Mesodermal cell (in vitro differentiated cells): ENCODE results near the gene PRR5.

Experiments used
- H3K27ac ChIP-seq: 2 replicates; pipeline ENCODE4 v1.7.0; 2013; ENCODE audit warnings: mild to moderate bottlenecking, low read depth, low read length, moderate library complexity; ENCODE audit not compliant: severe bottlenecking
- H3K36me3 ChIP-seq: 2 replicates; pipeline ENCODE4 v1.7.1; 2013; ENCODE audit warnings: mild to moderate bottlenecking, low read length, moderate library complexity; ENCODE audit not compliant: control insufficient read depth, insufficient read depth
- H3K4me1 ChIP-seq: one replicate; pipeline ENCODE4 v1.7.1; 2013; ENCODE audit warnings: mild to moderate bottlenecking, low read length; ENCODE audit not compliant: insufficient read depth, control insufficient read depth, poor library complexity, severe bottlenecking
- H3K4me3 ChIP-seq: 2 replicates; pipeline ENCODE4 v1.7.0; 2013; ENCODE audit warnings: low read length, control low read depth, mild to moderate bottlenecking; ENCODE audit not compliant: insufficient read depth, poor library complexity, severe bottlenecking; ENCODE audit errors: extremely low read depth
- H3K9me3 ChIP-seq: 2 replicates; pipeline ENCODE4 v1.7.1; 2013; ENCODE audit warnings: mild to moderate bottlenecking, low read length, moderate library complexity; ENCODE audit not compliant: control insufficient read depth
- WGBS, 2 experiments: methylation state at CpG; one replicate each; pipeline ENCODE4 v1.1.5; 2013; ENCODE audit warnings: missing lambda C conversion rate in 2 of 2; ENCODE audit not compliant: insufficient coverage in 2 of 2; 5-methylcytosine and 5-hydroxymethylcytosine counted together

PRR5 gene

DNA sequence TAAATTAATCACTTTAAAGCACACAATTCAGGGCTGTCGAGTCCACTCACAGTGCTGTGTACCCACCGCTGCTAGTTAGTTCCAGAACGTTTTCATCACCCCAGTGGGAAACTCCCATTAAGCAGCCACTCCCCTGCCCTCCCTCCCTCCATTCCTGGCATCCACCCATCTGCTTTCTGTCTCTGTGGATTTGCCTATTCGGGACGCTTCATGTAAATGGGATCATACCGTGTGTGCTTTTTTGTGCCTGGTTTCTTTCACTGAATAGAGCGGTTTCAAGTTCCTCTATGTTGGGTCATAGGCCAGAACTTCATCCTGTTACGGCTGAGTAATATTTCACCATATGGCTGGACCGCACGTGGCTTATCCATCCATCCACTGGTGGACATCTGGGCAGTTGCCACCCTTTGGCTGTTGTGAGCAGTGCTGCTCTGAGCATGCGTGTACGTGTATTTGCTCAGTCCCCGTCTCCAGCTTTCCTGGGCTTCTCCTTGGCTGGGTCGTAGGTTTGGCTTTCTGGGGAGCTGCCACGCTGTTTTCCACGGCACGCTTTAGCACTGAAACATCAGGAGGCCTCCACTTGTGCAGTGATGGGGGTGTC lies 80.5 kb downstream of the PRR5 start:
- 79 to 82% methylated on average over 17 of the region's 17 CpGs for whole genome bisulfite sequencing, 2 experiments
- H3K27ac ChIP-seq, result no peak overlapping the region
- no peaks in the 10 kb centered on the region for H3K9me3 ChIP-seq
- no peaks in the 10 kb centered on the region for H3K36me3 ChIP-seq
- H3K4me1 ChIP-seq, result no peaks in the 10 kb centered on the region
- H3K4me3 ChIP-seq, result no peak overlapping the region

DNA sequence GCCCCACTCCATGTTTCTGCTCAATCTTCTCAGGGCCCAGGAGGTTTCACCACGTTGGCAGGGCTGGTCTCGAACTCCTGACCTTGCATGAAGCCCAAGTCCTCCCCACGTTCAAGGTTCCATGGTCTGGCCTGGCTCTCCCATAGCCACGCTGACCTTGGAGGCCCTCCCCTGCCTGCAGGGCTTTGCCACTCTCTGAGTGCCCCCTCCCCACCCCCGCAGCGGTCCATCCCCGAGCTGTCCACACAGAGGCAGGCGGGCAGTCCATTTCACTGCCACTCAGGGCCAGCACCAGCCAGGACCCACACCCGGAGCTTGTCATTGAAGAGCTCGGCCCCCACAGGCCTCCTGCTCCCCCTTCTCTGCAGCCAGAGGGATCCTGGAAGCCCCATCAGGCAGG lies 81.1 kb downstream of the PRR5 start:
- Histone ChIP-seq H3K36me3 (no peaks in the 10 kb centered on the region), H3K27ac (no peak overlapping the region), H3K4me1 (no peaks in the 10 kb centered on the region), H3K9me3 (no peaks in the 10 kb centered on the region), H3K4me3 (no peak overlapping the region)
- WGBS, 2 experiments, result 64 to 67% methylated on average over 8 to 10 of the region's 10 CpGs

DNA sequence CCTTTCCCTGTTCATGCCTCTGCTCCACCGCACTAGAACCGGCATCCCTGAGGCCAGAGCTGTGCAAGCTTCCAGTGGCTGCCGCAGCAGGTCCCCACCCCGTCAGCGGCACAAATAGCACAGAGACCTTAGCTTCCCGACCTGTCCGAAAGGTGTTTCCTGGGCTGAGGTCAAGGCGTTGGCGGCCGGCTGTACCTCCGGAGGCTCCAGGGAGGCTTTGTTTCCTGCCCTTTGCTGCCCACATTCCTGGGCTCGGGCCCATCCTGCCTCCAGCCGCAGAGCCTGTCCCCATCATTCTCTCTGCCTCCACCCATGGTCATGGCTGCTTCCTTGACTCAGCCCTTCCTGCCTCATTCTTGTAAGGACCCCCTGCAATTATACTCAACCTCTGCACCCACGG lies 81.6 kb downstream of the PRR5 start:
- no peaks in the 10 kb centered on the region for H3K36me3 ChIP-seq
- 67 to 71% methylated on average over 13 of the region's 14 CpGs for WGBS, 2 experiments
- H3K4me3 ChIP-seq, result no peak overlapping the region
- H3K9me3 ChIP-seq, result no peaks in the 10 kb centered on the region
- H3K27ac ChIP-seq, result no peak overlapping the region
- H3K4me1 ChIP-seq, result no peaks in the 10 kb centered on the region

DNA sequence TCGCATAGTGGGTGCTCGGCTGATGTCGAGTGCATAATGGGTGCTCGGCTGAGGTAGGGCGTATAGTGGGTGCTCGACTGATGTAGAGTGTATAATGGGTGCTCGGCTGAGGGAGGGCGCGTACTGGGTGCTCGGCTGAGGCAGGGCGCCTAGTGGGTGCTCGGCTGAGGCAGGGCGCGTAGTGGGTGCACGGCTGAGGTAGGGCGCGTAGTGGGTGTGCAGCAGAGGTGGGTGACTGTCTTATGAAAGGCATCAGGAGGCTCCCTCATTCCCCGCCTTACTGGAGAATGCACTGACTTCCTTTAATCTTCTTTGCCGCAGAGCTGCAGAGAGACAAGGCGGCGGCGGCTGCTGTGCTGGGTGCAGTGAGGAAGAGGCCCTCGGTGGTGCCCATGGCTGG lies 84.1 kb downstream of the PRR5 start:
- no peak overlapping the region for H3K27ac ChIP-seq

DNA sequence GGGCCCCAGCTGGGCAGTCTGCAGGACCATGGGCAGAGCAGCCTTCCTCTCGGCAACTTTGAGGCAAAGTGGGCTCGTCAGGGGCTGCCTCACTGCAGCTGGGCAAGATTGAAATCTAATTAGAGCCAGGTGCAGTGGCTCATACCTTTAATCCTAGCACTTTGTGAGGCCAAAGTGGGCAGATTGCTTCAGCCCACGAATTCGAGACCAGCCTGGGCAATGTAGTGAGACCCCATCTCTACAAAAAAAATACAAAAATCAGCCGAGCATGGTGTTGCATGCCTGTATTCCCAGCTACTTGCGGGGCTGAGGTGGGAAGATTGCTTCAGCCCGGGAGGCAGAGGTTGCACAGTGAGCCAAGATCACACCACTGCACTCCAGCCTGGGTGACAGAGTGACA lies 84.6 kb downstream of the PRR5 start:
- Histone ChIP-seq H3K36me3 (no peaks in the 10 kb centered on the region), H3K4me3 (no peak overlapping the region), H3K4me1 (no peaks in the 10 kb centered on the region), H3K27ac (no peak overlapping the region), H3K9me3 (no peaks in the 10 kb centered on the region)
- 90 to 96% methylated on average over 5 to 6 of the region's 7 CpGs for WGBS, 2 experiments

More for the DNA sequence above, 84.1 kb downstream of the PRR5 start:
- Histone ChIP-seq H3K9me3 (no peaks in the 10 kb centered on the region), H3K36me3 (no peaks in the 10 kb centered on the region), H3K4me1 (no peaks in the 10 kb centered on the region), H3K4me3 (no peak overlapping the region)
- 91 to 92% methylated on average over 21 to 22 of the region's 23 CpGs for WGBS, 2 experiments
